Urinary bladder (tissue), 4 donors: ENCODE measurements around the gene FGF2. TPM values are rescaled to one million over a fixed set of nuclear protein-coding genes. Genes with fewer than 3 reads are reported as not detected.
"Not testable (repeated sequence)": the region's sequence is repeated elsewhere in the genome, so short reads cannot be mapped to it uniquely, and the experiment has no call there.

Experiments used
- DNase-seq: peaks from one replicate; pipeline ENCODE4 v3.0.0-alpha.2; 2015; ENCODE audit errors: extremely low spot score
- H3K27ac ChIP-seq: one replicate; pipeline ENCODE4 v1.5.1; 2013; ENCODE audit warnings: low read depth, mild to moderate bottlenecking, moderate library complexity
- H3K36me3 ChIP-seq: one replicate; pipeline ENCODE4 v1.6.1; 2013; ENCODE audit warnings: mild to moderate bottlenecking, moderate library complexity; ENCODE audit not compliant: insufficient read depth
- H3K4me1 ChIP-seq: one replicate; pipeline ENCODE4 v1.6.1; 2013; ENCODE audit warnings: mild to moderate bottlenecking, moderate library complexity; ENCODE audit not compliant: insufficient read depth
- H3K4me3 ChIP-seq: one replicate; pipeline ENCODE4 v1.5.1; 2013; ENCODE audit warnings: low read depth, low read length
- WGBS: extraction: QIAGEN DNeasy Blood & Tissue Kit; methylation state at CpG from one replicate; pipeline ENCODE4 v1.1.7; 2013; 5-methylcytosine and 5-hydroxymethylcytosine counted together
- polyA plus RNA-seq: library from polyadenylated mRNA; stranded (reverse); fragments of 200-250 nt; gene quantifications from one replicate; pipeline ENCODE4 v1.2.3, GENCODE V29; 2013
- total RNA-seq: library from RNA; depleted of rRNA; stranded (reverse); fragments of >200 nt; gene quantifications from one replicate; pipeline ENCODE4 v1.2.3, GENCODE V29; 2014
- donor health status: healthy with polysubstance abuse.
- donor health status: healthy.

Gene FGF2
- total and polyA plus RNA-seq, 2 donors, result 12.1 to 28.6 TPM

- no peaks in the 10 kb centered on the region for H3K36me3 ChIP-seq
- under 1% methylated on average over 63 of the region's 63 CpGs for WGBS
- DNase-seq, result peak; percentile 40
- H3K4me1 ChIP-seq, result no peaks in the 10 kb centered on the region
- H3K4me3 ChIP-seq, result peak within 1 kb of the TSS; percentile 83
- peak within 1 kb of the TSS; percentile 14 for H3K27ac ChIP-seq
Observed at GRCh38 chr4:122921971-122922876, 95.6 kb downstream of the FGF2 start, which contains the start of gene NUDT6. Gene NUDT6, minus strand, starts transcription at chr4:122922597. Its CDS starts 25 bp downstream, at chr4:122922572.

- DNase-seq, result peak; percentile 74
- Histone ChIP-seq H3K4me3 (peak overlapping the region; percentile 83), H3K36me3 (no peaks in the 10 kb centered on the region), H3K4me1 (no peaks in the 10 kb centered on the region), H3K27ac (no peak overlapping the region)
- under 1% methylated on average over 34 of the region's 34 CpGs for whole genome bisulfite sequencing
Observed at GRCh38 chr4:122922877-122923511, 96.4 kb downstream of the FGF2 start.

GRCh38 chr4:122928930-122929329 is 102.3 kb downstream of the FGF2 start:
- DNase-seq, result no peak
- WGBS, result 81% methylated on average over 1 of the region's 1 CpG
- Histone ChIP-seq H3K27ac (no peak overlapping the region), H3K36me3 (peaks cover 3% of the 10 kb centered on the region), H3K4me3 (no peak overlapping the region), H3K4me1 (no peaks in the 10 kb centered on the region)

GRCh38 chr4:122930862-122931261 is 104.2 kb downstream of the FGF2 start:
- Histone ChIP-seq H3K27ac (no peak overlapping the region), H3K36me3 (peaks cover 3% of the 10 kb centered on the region), H3K4me3 (no peak overlapping the region), H3K4me1 (no peaks in the 10 kb centered on the region)
- DNase-seq, result no peak

GRCh38 chr4:122932763-122933162 is 106.1 kb downstream of the FGF2 start:
- no peak overlapping the region for H3K4me3 ChIP-seq
- no peak for DNase-seq
- peaks cover 3% of the 10 kb centered on the region for H3K36me3 ChIP-seq
- H3K4me1 ChIP-seq, result no peaks in the 10 kb centered on the region
- no peak overlapping the region for H3K27ac ChIP-seq

GRCh38 chr4:122945136-122945535 is 118.5 kb downstream of the FGF2 start:
- WGBS, result 94% methylated on average over 13 of the region's 17 CpGs
- H3K4me3 ChIP-seq, result not testable (repeated sequence)

GRCh38 chr4:122946142-122946541 is 119.5 kb downstream of the FGF2 start:
- 95% methylated on average over 1 of the region's 1 CpG for WGBS
- Histone ChIP-seq H3K36me3 (peaks cover 2% of the 10 kb centered on the region), H3K4me3 (no peak overlapping the region), H3K27ac (no peak overlapping the region), H3K4me1 (no peaks in the 10 kb centered on the region)
- DNase-seq, result no peak

More at GRCh38 chr4:122945136-122945535, 118.5 kb downstream of the FGF2 start:
- not testable (repeated sequence) for DNase-seq, H3K4me1 ChIP-seq, H3K36me3 ChIP-seq, H3K27ac ChIP-seq

Other genes starting within 250 kb of the FGF2 start
- gene IL21, start 205.8 kb upstream of the FGF2 start, total RNA-seq, result not detected
- not detected for gene IL21, start 205.8 kb upstream of the FGF2 start, polyA plus RNA-seq
- 5.8 TPM for gene BBS12, start 94.1 kb upstream of the FGF2 start, total RNA-seq
- 3.0 TPM for gene BBS12, start 94.1 kb upstream of the FGF2 start, polyA plus RNA-seq
- gene NUDT6, start 95.8 kb downstream of the FGF2 start, total RNA-seq, result 12.1 TPM
- gene NUDT6, start 95.8 kb downstream of the FGF2 start, polyA plus RNA-seq, result 5.6 TPM